DMS 273 treated with DMSO at 0.1 percent for 48 hours (cell line): Measurements from ENCODE around the gene DCTN2.
"Not testable (repeated sequence)": the region's sequence is repeated elsewhere in the genome, so short reads cannot be mapped to it uniquely, and the experiment has no call there.

Experiments
- DNase-seq: peaks from one replicate; lab custom pipeline; 2025; lab: John Stamatoyannopoulos, UW

The DCTN2 gene

GRCh38 chr12:57546438-57547287, at the start of gene DCTN2:
TSS of gene DCTN2 (minus strand) at chr12:57547192. CDS start at chr12:57547063, 129 bp downstream.
- DNase-seq = peak; percentile 88

GRCh38 chr12:57593187-57593586, 46.2 kb upstream of the DCTN2 start:
- DNase-seq = no peak

GRCh38 chr12:57592551-57593165, 45.7 kb upstream of the DCTN2 start:
- DNase-seq = no peak

- DNase-seq = no peak
Observed at GRCh38 chr12:57591782-57592325, 44.9 kb upstream of the DCTN2 start.

GRCh38 chr12:57590864-57591781, 44.1 kb upstream of the DCTN2 start, which contains the start of gene PIP4K2C:
TSS of gene PIP4K2C (plus strand) at chr12:57591192. CDS start at chr12:57591290, 98 bp downstream.
- no peak for DNase-seq

GRCh38 chr12:57590479-57590863, 43.5 kb upstream of the DCTN2 start:
- DNase-seq = no peak

- not testable (repeated sequence) for DNase-seq
Observed at GRCh38 chr12:57588951-57589610, 42.1 kb upstream of the DCTN2 start.

- DNase-seq = no peak
Observed at GRCh38 chr12:57586832-57587429, 39.9 kb upstream of the DCTN2 start.

- no peak for DNase-seq
Observed at GRCh38 chr12:57586128-57586527, 39.1 kb upstream of the DCTN2 start.

GRCh38 chr12:57585156-57585555, 38.2 kb upstream of the DCTN2 start:
- DNase-seq = no peak

GRCh38 chr12:57584690-57585089, 37.7 kb upstream of the DCTN2 start:
- DNase-seq = no peak

- DNase-seq = no peak
Observed at GRCh38 chr12:57584050-57584449, 37.1 kb upstream of the DCTN2 start.

- DNase-seq = peak; percentile 5
Observed at GRCh38 chr12:57583008-57583831, 36.2 kb upstream of the DCTN2 start.

- DNase-seq = no peak
Observed at GRCh38 chr12:57582440-57582839, 35.4 kb upstream of the DCTN2 start.

- DNase-seq = no peak
Observed at GRCh38 chr12:57581802-57582201, 34.8 kb upstream of the DCTN2 start.

GRCh38 chr12:57580466-57580795, 33.4 kb upstream of the DCTN2 start:
- no peak for DNase-seq

- no peak for DNase-seq
Observed at GRCh38 chr12:57579677-57580465, 32.9 kb upstream of the DCTN2 start.

- DNase-seq = no peak
Observed at GRCh38 chr12:57579011-57579410, 32.0 kb upstream of the DCTN2 start.

- DNase-seq = no peak
Observed at GRCh38 chr12:57577981-57578758, 31.2 kb upstream of the DCTN2 start.
